ENCODE results near the gene FAM111B. TPM values are rescaled to one million over a fixed set of nuclear protein-coding genes. Genes with fewer than 3 reads are reported as not detected.

FAM111B gene
- total RNA-seq, 1 donor from 2014 or later = 20.6 TPM

- peak; percentile 88 for DNase-seq
These were observed 51.4 kb downstream of the FAM111B start for GRCh38 chr11:59158206-59159068.

- no peak for DNase-seq
These were observed 57.0 kb downstream of the FAM111B start for GRCh38 chr11:59164028-59164427.

GRCh38 chr11:59171508-59172322 lies 64.7 kb downstream of the FAM111B start, which contains the start of gene DTX4:
Gene DTX4 (plus strand): TSS chr11:59172132. CDS start chr11:59172596, 464 bp downstream.
- DNase-seq = peak; percentile 95

- no peak for DNase-seq
These were observed 65.5 kb downstream of the FAM111B start for GRCh38 chr11:59172345-59173079.

GRCh38 chr11:59173080-59173963 lies 66.3 kb downstream of the FAM111B start:
- DNase-seq = peak; percentile 9

GRCh38 chr11:59173964-59174663 lies 67.1 kb downstream of the FAM111B start:
- no peak for DNase-seq

- no peak for DNase-seq
These were observed 67.6 kb downstream of the FAM111B start for GRCh38 chr11:59174664-59175033.

GRCh38 chr11:59175091-59175501 lies 68.1 kb downstream of the FAM111B start:
- no peak for DNase-seq

GRCh38 chr11:59176330-59176729 lies 69.3 kb downstream of the FAM111B start:
- DNase-seq = no peak

Other genes starting within 250 kb of the FAM111B start
- gene GLYATL1, start 167.7 kb upstream of the FAM111B start, total RNA-seq = 0.17 TPM in 1 of 2 replicates, not detected in the other
- not detected in 2 replicates for gene GLYATL1B, start 20.9 kb upstream of the FAM111B start, total RNA-seq
- 87.0 and 103 TPM in 2 replicates for gene FAM111A, start 35.6 kb downstream of the FAM111B start, total RNA-seq
- 28.1 and 32.9 TPM in 2 replicates for gene DTX4, start 64.9 kb downstream of the FAM111B start, total RNA-seq
- gene MPEG1, start 105.7 kb downstream of the FAM111B start, total RNA-seq = not detected in 2 replicates

Data from dermis blood vessel endothelial cell (primary cell).